Neural cell (in vitro differentiated cells): Measurements from ENCODE around the gene TOR1AIP1.

Experiments
- CTCF ChIP-seq: fragments of 450-650 bp; IDR thresholded peaks from 2 replicates; pipeline ENCODE4 v1.5.1; 2014; ENCODE audit warnings: antibody characterized with exemption, mild to moderate bottlenecking, moderate library complexity; ENCODE audit not compliant: poor library complexity, severe bottlenecking
- EP300 ChIP-seq: fragments of 450-650 bp; conservative IDR thresholded peaks from 2 replicates; pipeline ENCODE4 v1.6.1; 2014; ENCODE audit warnings: antibody characterized with exemption, mild to moderate bottlenecking, moderate library complexity; ENCODE audit not compliant: poor library complexity, severe bottlenecking
- EZH2 ChIP-seq: fragments of 200-600, 300-800 bp; shearing (Covaris generic), sonication (generic); IDR thresholded peaks from 2 replicates; pipeline ENCODE4 v1.6.1; 2014; ENCODE audit warnings: antibody characterized with exemption, low read length, borderline replicate concordance, mild to moderate bottlenecking; ENCODE audit not compliant: insufficient read depth, poor library complexity, severe bottlenecking
- POLR2AphosphoS5 ChIP-seq: IDR thresholded peaks from 2 replicates; pipeline ENCODE4 v1.6.1; 2012
- SMC3 ChIP-seq: fragments of 450-650 bp; conservative IDR thresholded peaks from 2 replicates; pipeline ENCODE4 v1.6.1; 2014; ENCODE audit warnings: antibody characterized with exemption, mild to moderate bottlenecking, moderate library complexity; ENCODE audit not compliant: poor library complexity

GRCh38 chr1:179882253-179883039 lies at the start of gene TOR1AIP1:
- TF ChIP-seq EZH2 (no peak), CTCF (peak; percentile 71), POLR2AphosphoS5 (peak; percentile 96), SMC3 (peak; percentile 76), EP300 (peak; percentile 71)
